ENCODE measurements around the gene RALGPS1.

RALGPS1 gene

DNA sequence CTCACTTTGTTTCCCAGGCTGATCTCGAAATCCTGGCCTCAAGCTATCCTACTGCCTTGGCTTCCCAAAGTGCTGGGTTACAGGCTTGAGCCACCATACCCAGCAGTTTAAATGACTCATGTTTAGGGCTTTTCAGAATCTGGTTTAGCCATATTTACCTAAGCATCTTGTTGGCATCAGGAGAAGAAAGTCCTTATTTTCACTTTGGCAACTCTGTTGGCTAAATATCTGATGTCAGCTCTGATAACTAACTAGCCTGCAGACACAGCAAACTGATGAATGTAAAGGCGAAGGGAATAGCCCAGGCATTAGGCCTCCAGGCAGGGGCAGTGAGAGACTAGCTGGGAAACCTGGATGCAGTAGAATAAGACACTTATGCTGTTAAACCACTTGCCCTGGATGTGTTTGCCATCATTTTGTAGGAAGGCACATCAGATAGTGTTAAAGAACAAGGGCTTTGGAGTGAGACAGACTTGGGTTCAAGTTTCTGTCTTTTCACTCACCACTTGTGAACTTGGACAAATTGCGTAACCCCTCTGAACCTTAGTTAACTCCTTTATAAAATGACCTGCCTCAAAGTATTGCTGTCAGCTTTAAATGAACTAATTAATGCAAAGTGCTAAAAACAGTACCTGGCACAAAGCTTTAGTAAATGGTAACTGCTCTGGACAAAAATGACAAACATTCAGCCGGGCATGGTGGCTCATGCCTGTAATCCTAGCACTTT is 315.3 kb downstream of the RALGPS1 start:
- Histone ChIP-seq H3K4me1 (ENCODE audit: control insufficient read depth, low read length) (peaks cover 8% of the 10 kb centered on the region), H3K4me3 (ENCODE audit: low read length) (no peak overlapping the region), H3K9me2 (replicated peaks; ENCODE audit: control insufficient read depth, low read length) (no peaks in the 10 kb centered on the region), H3F3A (ENCODE audit: control insufficient read depth, insufficient read depth) (no peaks in the 10 kb centered on the region), H3K4me2 (ENCODE audit: low read length) (no peak overlapping the region), H3K27me3 (ENCODE audit: control insufficient read depth, low read length) (peaks cover 22% of the 10 kb centered on the region), H3K36me3 (ENCODE audit: control insufficient read depth, low read length) (no peaks in the 10 kb centered on the region), H3K9me3 (ENCODE audit: control insufficient read depth, insufficient read depth, low read length) (no peaks in the 10 kb centered on the region), H3K79me2 (ENCODE audit: control insufficient read depth, low read length) (no peaks in the 10 kb centered on the region), H3K27ac (ENCODE audit: low read depth, low read length) (no peak overlapping the region), H4K20me1 (ENCODE audit: control insufficient read depth, insufficient read depth, low read depth, low read length) (no peaks in the 10 kb centered on the region)
- TF ChIP-seq EZH2phosphoT487 (IDR thresholded peaks at IDR 0.05; ENCODE audit: borderline replicate concordance, low read length), result no peak
- TF ChIP-seq, protein P1, sequence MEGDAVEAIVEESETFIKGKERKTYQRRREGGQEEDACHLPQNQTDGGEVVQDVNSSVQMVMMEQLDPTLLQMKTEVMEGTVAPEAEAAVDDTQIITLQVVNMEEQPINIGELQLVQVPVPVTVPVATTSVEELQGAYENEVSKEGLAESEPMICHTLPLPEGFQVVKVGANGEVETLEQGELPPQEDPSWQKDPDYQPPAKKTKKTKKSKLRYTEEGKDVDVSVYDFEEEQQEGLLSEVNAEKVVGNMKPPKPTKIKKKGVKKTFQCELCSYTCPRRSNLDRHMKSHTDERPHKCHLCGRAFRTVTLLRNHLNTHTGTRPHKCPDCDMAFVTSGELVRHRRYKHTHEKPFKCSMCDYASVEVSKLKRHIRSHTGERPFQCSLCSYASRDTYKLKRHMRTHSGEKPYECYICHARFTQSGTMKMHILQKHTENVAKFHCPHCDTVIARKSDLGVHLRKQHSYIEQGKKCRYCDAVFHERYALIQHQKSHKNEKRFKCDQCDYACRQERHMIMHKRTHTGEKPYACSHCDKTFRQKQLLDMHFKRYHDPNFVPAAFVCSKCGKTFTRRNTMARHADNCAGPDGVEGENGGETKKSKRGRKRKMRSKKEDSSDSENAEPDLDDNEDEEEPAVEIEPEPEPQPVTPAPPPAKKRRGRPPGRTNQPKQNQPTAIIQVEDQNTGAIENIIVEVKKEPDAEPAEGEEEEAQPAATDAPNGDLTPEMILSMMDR (IDR thresholded peaks at IDR 0.05; ENCODE audit: low read depth, low read length, poor library complexity, severe bottlenecking), result no peak

DNA sequence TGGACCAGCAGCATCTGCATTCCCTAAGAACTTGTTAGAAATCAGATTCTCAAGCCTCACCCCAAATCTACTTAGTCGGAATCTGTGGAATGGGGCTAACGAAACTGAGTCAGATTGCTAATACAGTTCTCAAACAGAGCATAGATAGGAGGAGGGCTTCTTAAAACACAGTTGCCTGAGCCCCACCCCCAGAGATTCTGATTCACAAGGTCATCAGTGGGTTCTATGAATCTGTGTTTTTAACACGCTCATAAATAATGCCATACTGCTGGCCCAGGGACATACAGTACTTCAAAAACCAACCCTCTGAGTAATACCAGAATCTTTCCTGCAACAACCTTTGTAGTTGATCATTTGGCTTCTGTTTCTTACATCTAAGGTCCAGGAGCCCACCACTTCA is 317.1 kb downstream of the RALGPS1 start:
- no peak overlapping the region for H3K27ac ChIP-seq (ENCODE audit: low read depth, low read length)
- H3F3A ChIP-seq (ENCODE audit: control insufficient read depth, insufficient read depth), result no peaks in the 10 kb centered on the region
- no peak overlapping the region for H3K4me3 ChIP-seq (ENCODE audit: low read length)
- H3K4me1 ChIP-seq (ENCODE audit: control insufficient read depth, low read length), result no peaks in the 10 kb centered on the region
- H3K79me2 ChIP-seq (ENCODE audit: control insufficient read depth, low read length), result no peaks in the 10 kb centered on the region
- no peaks in the 10 kb centered on the region for H4K20me1 ChIP-seq (ENCODE audit: control insufficient read depth, insufficient read depth, low read depth, low read length)
- no peaks in the 10 kb centered on the region for H3K9me3 ChIP-seq (ENCODE audit: control insufficient read depth, insufficient read depth, low read length)
- peaks cover 14% of the 10 kb centered on the region for H3K27me3 ChIP-seq (ENCODE audit: control insufficient read depth, low read length)
- H3K9me2 ChIP-seq (replicated peaks; ENCODE audit: control insufficient read depth, low read length), result no peaks in the 10 kb centered on the region
- H3K36me3 ChIP-seq (ENCODE audit: control insufficient read depth, low read length), result no peaks in the 10 kb centered on the region
- no peak for TF ChIP-seq EZH2phosphoT487 (IDR thresholded peaks at IDR 0.05; ENCODE audit: borderline replicate concordance, low read length)
- TF ChIP-seq, protein P1 (IDR thresholded peaks at IDR 0.05; ENCODE audit: low read depth, low read length, poor library complexity, severe bottlenecking), result no peak
- no peak overlapping the region for H3K4me2 ChIP-seq (ENCODE audit: low read length)

DNA sequence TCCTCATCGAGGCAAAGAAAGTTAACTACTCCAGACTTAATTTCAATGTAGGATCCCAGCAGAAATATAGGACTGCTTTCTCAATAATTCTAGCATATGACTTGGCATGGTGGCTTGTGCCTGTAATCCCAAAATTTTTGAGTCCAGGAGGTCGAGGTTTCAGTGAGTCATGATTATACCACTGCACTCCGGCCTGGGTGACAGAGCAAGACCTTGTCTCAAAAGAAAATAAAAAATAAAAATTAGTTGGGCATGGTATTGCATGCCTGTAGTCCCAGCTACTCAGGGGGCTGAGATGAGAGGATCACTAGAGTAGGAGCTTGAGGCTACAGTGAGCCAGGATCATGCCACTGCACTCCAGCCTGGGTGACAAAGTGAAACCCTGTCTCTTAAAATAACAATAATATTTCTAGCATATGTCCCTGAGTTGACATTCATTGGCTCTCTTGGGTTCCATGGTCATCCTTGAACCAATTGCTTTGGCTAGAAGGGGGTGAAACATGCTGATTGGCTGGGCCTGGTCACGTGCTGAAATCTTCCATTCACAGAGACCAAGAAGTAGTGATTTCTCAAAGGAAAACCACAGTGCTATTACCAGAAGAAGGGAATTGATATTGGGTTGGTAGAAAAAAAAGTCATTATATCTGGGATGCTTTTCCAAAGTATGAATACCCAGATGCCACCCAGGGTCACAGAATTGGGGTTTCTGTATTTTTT is 318.4 kb downstream of the RALGPS1 start:
- Histone ChIP-seq H3K79me2 (ENCODE audit: control insufficient read depth, low read length) (no peaks in the 10 kb centered on the region), H3K4me2 (ENCODE audit: low read length) (no peak overlapping the region), H3K36me3 (ENCODE audit: control insufficient read depth, low read length) (no peaks in the 10 kb centered on the region), H3K27ac (ENCODE audit: low read depth, low read length) (no peak overlapping the region), H3K4me3 (ENCODE audit: low read length) (no peak overlapping the region), H3K27me3 (ENCODE audit: control insufficient read depth, low read length) (peaks cover 17% of the 10 kb centered on the region; the same call in 1 of the 2 replicates), H3K4me1 (ENCODE audit: control insufficient read depth, low read length) (no peaks in the 10 kb centered on the region), H4K20me1 (ENCODE audit: control insufficient read depth, insufficient read depth, low read depth, low read length) (no peaks in the 10 kb centered on the region), H3F3A (ENCODE audit: control insufficient read depth, insufficient read depth) (no peaks in the 10 kb centered on the region), H3K9me2 (replicated peaks; ENCODE audit: control insufficient read depth, low read length) (no peaks in the 10 kb centered on the region), H3K9me3 (ENCODE audit: control insufficient read depth, insufficient read depth, low read length) (no peaks in the 10 kb centered on the region)
- TF ChIP-seq EZH2phosphoT487 (IDR thresholded peaks at IDR 0.05; ENCODE audit: borderline replicate concordance, low read length), result no peak
- TF ChIP-seq, protein P1 (IDR thresholded peaks at IDR 0.05; ENCODE audit: low read depth, low read length, poor library complexity, severe bottlenecking), result no peak

All from DOHH2 (cell line).